ENCODE results near the gene NCKAP5.

Gene NCKAP5

GRCh38 chr2:133512121-133512520, 56.1 kb downstream of the NCKAP5 start:
- Mint-ChIP-seq H3K4me1 (peaks cover 9% of the 10 kb centered on the region), H3K27me3 (ENCODE audit: low read depth) (no peaks in the 10 kb centered on the region), H3K36me3 (ENCODE audit: low read depth) (no peaks in the 10 kb centered on the region), H3K27ac (no peak overlapping the region), H3K9me3 (no peaks in the 10 kb centered on the region), H3K4me3 (no peak overlapping the region)
- TF ChIP-seq, protein P1, sequence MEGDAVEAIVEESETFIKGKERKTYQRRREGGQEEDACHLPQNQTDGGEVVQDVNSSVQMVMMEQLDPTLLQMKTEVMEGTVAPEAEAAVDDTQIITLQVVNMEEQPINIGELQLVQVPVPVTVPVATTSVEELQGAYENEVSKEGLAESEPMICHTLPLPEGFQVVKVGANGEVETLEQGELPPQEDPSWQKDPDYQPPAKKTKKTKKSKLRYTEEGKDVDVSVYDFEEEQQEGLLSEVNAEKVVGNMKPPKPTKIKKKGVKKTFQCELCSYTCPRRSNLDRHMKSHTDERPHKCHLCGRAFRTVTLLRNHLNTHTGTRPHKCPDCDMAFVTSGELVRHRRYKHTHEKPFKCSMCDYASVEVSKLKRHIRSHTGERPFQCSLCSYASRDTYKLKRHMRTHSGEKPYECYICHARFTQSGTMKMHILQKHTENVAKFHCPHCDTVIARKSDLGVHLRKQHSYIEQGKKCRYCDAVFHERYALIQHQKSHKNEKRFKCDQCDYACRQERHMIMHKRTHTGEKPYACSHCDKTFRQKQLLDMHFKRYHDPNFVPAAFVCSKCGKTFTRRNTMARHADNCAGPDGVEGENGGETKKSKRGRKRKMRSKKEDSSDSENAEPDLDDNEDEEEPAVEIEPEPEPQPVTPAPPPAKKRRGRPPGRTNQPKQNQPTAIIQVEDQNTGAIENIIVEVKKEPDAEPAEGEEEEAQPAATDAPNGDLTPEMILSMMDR (IDR thresholded peaks at IDR 0.05; ENCODE audit: unreplicated experiment in 3 of 3), result no peak

DNA sequence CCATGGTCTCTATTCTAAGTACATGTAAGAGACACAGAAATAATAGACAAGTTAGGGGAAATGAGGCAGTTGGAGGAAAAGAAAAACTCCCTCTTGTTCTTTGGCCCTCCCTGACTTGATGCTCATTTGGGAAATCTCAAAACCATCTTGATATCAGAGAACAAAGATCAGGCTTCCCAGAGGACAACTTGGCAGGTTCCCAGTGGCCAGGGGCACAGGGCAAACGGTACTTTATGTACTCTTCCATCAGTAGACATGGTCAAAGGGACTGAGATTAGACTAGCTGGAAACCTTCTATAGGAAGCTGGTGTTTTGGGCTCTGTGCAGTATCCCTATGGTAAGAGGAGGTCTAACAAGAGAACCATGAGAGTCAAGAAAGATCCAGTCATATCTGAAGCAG, 56.6 kb downstream of the NCKAP5 start:
- TF ChIP-seq, protein P1 (IDR thresholded peaks at IDR 0.05; ENCODE audit: unreplicated experiment in 3 of 3), result no peak
- H3K4me1 Mint-ChIP-seq, result peaks cover 8% of the 10 kb centered on the region
- H3K9me3 Mint-ChIP-seq, result no peaks in the 10 kb centered on the region
- H3K27ac Mint-ChIP-seq, result no peak overlapping the region
- no peak overlapping the region for H3K4me3 Mint-ChIP-seq
- no peaks in the 10 kb centered on the region for H3K36me3 Mint-ChIP-seq (ENCODE audit: low read depth)
- H3K27me3 Mint-ChIP-seq (ENCODE audit: low read depth), result no peaks in the 10 kb centered on the region

- Mint-ChIP-seq H3K9me3 (no peaks in the 10 kb centered on the region), H3K4me3 (no peak overlapping the region), H3K27me3 (ENCODE audit: low read depth) (no peaks in the 10 kb centered on the region), H3K4me1 (peaks cover 5% of the 10 kb centered on the region), H3K27ac (no peak overlapping the region), H3K36me3 (ENCODE audit: low read depth) (no peaks in the 10 kb centered on the region)
- TF ChIP-seq, protein P1 (IDR thresholded peaks at IDR 0.05; ENCODE audit: unreplicated experiment in 3 of 3), result no peak
Measured at GRCh38 chr2:133509777-133510176, 58.5 kb downstream of the NCKAP5 start.

DNA sequence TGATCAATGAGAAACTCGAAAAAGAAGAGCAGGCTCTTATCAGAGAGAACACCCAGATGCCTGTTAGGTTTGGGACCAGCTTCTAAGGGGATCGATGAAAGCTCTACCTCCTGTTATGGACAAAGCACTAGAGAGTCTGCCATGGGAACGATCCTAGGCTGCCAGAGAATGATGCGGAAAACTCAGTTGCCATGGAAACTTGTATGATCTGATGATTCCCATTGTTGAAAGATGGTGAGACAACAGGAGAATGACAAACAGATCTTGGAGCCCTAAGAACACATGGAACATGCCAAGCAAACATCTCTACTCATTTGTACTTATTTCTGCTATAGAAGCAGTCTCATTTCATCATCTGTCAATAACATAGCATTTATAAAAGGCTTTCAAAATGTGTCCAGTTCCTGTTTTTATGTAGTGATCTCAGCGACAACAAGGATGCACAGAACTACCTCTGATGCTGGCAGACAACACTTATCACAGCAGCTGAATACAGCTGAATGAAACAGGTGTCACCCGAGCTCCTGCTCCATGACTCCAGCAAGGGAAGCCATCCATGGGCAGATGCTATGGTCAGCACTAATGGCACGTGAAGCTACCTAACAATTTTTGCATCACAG, 59.6 kb downstream of the NCKAP5 start:
- H3K27me3 Mint-ChIP-seq (ENCODE audit: low read depth), result no peaks in the 10 kb centered on the region

GRCh38 chr2:133506996-133507395, 61.3 kb downstream of the NCKAP5 start:
- TF ChIP-seq, protein P1 (IDR thresholded peaks at IDR 0.05; ENCODE audit: unreplicated experiment in 3 of 3), result no peak
- Mint-ChIP-seq H3K36me3 (ENCODE audit: low read depth) (no peaks in the 10 kb centered on the region), H3K4me3 (no peak overlapping the region), H3K4me1 (peaks cover 19% of the 10 kb centered on the region), H3K27ac (no peak overlapping the region), H3K9me3 (no peaks in the 10 kb centered on the region), H3K27me3 (ENCODE audit: low read depth) (no peaks in the 10 kb centered on the region)

More for the DNA sequence above, 59.6 kb downstream of the NCKAP5 start:
- Mint-ChIP-seq H3K4me3 (no peak overlapping the region), H3K27ac (no peak overlapping the region), H3K9me3 (no peaks in the 10 kb centered on the region), H3K36me3 (ENCODE audit: low read depth) (no peaks in the 10 kb centered on the region), H3K4me1 (peaks cover 16% of the 10 kb centered on the region)
- TF ChIP-seq, protein P1 (IDR thresholded peaks at IDR 0.05; ENCODE audit: unreplicated experiment in 3 of 3), result no peak

Measured in nephron (organoid).